ENCODE measurements around the gene F11R.
"Not testable (repeated sequence)": the region's sequence is repeated elsewhere in the genome, so short reads cannot be mapped to it uniquely, and the experiment has no call there.

F11R gene

GRCh38 chr1:161039154-161039545 lies 18.2 kb upstream of the F11R start:
- TF ChIP-seq CTCF (IDR thresholded peaks at IDR 0.05; ENCODE audit: low read length, missing control alignments), result no peak
- no peak overlapping the region for H3K4me3 ChIP-seq (replicated peaks; ENCODE audit: low read depth, low read length)

GRCh38 chr1:161038523-161039153 lies 17.7 kb upstream of the F11R start, which contains the start of gene TSTD1:
Gene TSTD1, minus strand, starts transcription at chr1:161038964. Its CDS starts 75 bp downstream, at chr1:161038889.
- TF ChIP-seq CTCF (IDR thresholded peaks at IDR 0.05; ENCODE audit: low read length, missing control alignments), result no peak
- DNase-seq (ENCODE audit: low read depth), result no peak

More at GRCh38 chr1:161039154-161039545, 18.2 kb upstream of the F11R start:
- DNase-seq (ENCODE audit: low read depth), result no peak

GRCh38 chr1:161037661-161038522 lies 16.9 kb upstream of the F11R start:
- DNase-seq (ENCODE audit: low read depth), result no peak
- TF ChIP-seq CTCF (IDR thresholded peaks at IDR 0.05; ENCODE audit: low read length, missing control alignments), result no peak
- peak overlapping the region; percentile 40 for H3K4me3 ChIP-seq (replicated peaks; ENCODE audit: low read depth, low read length)

More at GRCh38 chr1:161038523-161039153, 17.7 kb upstream of the F11R start, which contains the start of gene TSTD1:
- H3K4me3 ChIP-seq (replicated peaks; ENCODE audit: low read depth, low read length), result peak within 1 kb of the TSS; percentile 40

- no peak for DNase-seq (ENCODE audit: low read depth)
- H3K4me3 ChIP-seq (replicated peaks; ENCODE audit: low read depth, low read length), result no peak overlapping the region
- TF ChIP-seq CTCF (IDR thresholded peaks at IDR 0.05; ENCODE audit: low read length, missing control alignments), result no peak
Observed at GRCh38 chr1:161033751-161034150, 12.8 kb upstream of the F11R start.

- no peak overlapping the region for H3K4me3 ChIP-seq (replicated peaks; ENCODE audit: low read depth, low read length)
Observed at GRCh38 chr1:161032409-161032808, 11.5 kb upstream of the F11R start.

GRCh38 chr1:161031874-161032273 lies 10.9 kb upstream of the F11R start:
- H3K4me3 ChIP-seq (replicated peaks; ENCODE audit: low read depth, low read length), result no peak overlapping the region
- no peak for DNase-seq (ENCODE audit: low read depth)
- no peak for TF ChIP-seq CTCF (IDR thresholded peaks at IDR 0.05; ENCODE audit: low read length, missing control alignments)

More at GRCh38 chr1:161032409-161032808, 11.5 kb upstream of the F11R start:
- peak; percentile 33 for DNase-seq (ENCODE audit: low read depth)
- no peak for TF ChIP-seq CTCF (IDR thresholded peaks at IDR 0.05; ENCODE audit: low read length, missing control alignments)

GRCh38 chr1:161029466-161029865 lies 8.5 kb upstream of the F11R start:
- not testable (repeated sequence) for DNase-seq (ENCODE audit: low read depth); H3K4me3 ChIP-seq (replicated peaks; ENCODE audit: low read depth, low read length)

GRCh38 chr1:161026954-161027353 lies 6.0 kb upstream of the F11R start:
- H3K4me3 ChIP-seq (replicated peaks; ENCODE audit: low read depth, low read length); DNase-seq (ENCODE audit: low read depth): not testable (repeated sequence)

GRCh38 chr1:161022432-161022831 lies 1.5 kb upstream of the F11R start:
- H3K4me3 ChIP-seq (replicated peaks; ENCODE audit: low read depth, low read length); DNase-seq (ENCODE audit: low read depth): not testable (repeated sequence)

Data from fibroblast of pulmonary artery (primary cell).